CD4-positive, alpha-beta T cell treated with Interleukin-17A for 1 hour (primary cell): ENCODE results near the gene TENM4.

Source experiments
- DNase-seq: peaks from one replicate; pipeline ENCODE4 v3.0.0-alpha.2; 2020

The TENM4 gene

DNA sequence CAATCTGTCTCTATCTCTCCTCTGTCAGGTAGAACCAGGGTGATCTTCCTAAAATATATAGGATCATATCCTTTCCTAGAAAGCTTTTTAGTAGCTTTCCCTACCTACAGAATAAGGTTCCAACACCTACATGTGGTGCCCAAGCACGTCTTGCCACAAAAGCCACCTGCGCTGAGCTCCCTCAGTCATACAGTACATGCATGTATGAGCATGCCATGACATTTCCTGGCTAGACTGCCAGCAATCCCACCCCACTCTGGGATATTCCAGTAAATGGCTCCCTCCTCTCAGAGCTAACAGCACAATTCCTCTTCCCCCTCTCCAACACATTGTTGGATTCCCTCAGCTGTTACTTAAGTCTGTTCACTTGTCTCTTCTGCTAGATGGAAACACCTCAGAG lies 398.0 kb downstream of the TENM4 start:
- DNase-seq, result no peak

DNA sequence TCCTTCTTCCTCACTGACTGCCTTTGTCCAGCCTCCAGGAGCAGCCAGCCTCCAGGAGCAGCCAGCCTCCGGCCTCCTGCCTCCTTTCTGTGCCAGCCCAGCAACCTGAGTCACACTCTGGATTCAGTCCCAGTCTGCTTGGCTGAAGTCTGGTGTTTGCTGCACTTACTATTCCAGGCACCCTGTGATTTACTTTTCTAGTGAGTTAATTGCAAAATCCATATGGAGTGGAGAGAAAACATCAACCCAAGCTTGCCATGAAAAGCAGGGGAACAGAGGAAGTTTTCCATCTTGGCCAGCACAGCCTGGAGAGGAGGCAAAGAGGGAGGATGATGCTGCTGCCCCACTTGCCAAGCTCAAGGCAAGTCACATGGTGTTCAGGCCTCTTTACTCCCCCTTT lies 400.5 kb downstream of the TENM4 start:
- no peak for DNase-seq

DNA sequence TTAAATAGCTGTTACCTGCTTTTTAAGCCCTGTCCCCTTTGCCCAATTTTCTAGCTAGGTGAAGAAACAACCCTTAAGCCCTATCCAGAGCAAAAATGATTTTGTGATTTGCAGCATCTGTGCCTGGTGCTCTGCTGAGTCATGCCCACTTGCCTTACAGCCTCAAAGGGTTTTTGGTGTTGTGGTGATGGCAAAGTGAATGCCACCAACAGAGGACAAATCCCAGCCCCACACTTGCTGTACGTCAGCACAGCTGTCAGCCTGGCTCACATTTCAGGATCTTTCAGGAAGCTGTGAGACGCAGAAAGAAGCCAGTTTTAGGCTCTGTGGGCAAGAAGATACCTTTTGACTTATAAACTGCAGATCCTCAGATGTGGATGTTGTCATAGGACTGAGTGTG lies 401.7 kb downstream of the TENM4 start:
- no peak for DNase-seq

DNA sequence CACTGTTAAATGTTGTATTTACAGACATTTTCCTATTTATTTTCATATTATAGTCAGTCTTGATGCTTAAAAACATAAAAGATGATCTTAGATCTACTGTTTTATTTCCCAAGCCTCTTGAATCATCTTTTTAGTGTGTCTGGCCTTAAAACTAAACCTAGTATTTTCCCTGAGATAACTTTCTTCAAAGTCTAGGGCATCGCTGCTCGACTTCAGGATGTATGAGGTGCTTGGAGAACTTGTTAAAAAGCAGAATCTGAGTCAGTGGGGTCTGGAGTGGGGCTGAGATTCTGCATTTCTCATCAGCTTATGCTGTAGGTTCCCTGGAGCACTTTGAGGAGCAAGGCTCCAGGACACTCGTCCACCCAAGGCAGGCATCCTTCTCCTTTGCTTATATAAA lies 404.9 kb downstream of the TENM4 start:
- no peak for DNase-seq

DNA sequence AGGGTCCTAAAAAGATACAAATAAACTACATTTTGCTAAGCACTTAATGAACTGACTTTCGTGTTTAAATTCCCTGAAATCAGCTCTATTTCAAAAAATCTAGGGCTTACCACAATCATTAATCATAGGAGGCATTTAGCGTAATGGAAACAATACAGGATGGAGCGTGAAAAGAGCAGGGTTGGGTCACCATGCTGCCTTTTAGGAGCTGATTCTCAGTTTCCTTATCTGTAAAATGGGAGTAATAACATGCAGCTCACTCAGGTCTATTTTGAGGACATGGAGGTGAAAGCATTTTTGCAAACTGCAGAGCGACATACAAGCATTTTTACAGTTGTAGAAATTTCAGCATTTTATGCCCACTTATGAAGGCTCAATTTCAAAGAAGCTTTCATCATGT lies 407.0 kb downstream of the TENM4 start:
- DNase-seq, result no peak

DNA sequence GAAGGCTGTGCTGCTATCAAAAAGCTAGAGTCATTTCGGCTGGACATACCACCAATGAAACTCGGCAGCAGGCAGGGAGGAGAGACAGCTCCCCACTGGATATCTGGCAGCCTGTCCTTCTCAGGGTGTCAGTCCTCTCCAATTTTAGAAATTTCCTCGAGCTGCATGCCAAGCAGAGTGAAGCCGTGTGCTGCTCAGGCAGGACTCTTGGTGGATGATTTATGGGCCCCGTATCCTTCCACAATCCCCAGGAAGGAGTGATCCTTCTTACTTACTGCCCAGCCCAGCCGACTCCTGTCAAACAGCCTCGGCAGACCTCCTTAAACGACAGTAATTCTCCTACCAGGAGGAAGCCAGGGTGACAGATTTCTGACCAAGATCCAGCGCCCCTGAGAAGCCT lies 410.4 kb downstream of the TENM4 start:
- DNase-seq, result no peak

DNA sequence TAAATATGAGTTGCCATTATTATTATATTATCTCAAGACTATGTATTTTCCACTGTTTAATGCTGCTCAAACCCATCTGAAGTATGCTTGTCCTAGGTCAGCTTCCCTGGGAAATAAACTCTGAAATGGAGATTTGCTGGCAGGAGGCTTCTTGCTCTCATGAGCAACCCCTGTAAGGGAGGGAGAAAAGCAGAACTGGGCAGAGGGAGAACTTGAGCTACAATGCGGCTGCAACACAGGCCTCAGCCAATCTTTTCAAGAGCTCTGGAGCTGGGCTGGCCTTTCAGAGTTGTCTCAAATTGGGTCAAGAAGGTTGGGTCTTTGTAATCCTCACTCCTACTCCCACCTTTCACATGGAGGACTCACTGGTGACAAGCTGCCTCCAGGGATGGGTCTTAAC lies 412.6 kb downstream of the TENM4 start:
- DNase-seq, result no peak

DNA sequence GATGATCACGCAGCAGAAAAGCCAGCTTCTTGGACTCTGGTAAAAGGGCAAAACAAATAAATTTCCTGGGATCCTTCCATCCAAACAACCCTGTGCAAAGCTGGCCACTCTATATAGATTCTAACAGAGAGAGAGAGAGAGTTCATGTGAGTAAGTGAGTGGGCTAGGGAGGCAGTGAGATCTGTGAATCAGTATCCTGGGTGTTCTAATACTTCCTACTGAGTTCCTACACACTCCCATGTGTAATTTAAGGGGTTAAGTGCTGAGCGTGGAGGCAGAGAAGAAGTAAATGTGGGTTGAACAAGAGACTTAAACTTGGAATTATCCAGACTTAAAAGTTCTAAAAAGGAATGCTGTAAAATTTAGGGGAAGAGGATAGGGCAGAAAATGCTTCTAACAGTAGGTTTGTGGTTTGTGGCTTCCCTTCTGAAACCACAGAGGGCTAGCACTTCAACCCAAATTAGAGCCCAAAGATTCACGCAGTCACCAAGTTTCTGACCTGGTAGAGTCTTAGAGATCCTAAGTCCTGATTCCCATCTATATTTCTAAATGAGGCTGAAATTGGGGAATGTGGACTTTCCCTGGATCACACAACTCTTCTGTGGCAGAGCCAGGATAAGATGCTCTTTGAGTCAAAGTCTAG lies 413.9 kb downstream of the TENM4 start:
- DNase-seq, result no peak

DNA sequence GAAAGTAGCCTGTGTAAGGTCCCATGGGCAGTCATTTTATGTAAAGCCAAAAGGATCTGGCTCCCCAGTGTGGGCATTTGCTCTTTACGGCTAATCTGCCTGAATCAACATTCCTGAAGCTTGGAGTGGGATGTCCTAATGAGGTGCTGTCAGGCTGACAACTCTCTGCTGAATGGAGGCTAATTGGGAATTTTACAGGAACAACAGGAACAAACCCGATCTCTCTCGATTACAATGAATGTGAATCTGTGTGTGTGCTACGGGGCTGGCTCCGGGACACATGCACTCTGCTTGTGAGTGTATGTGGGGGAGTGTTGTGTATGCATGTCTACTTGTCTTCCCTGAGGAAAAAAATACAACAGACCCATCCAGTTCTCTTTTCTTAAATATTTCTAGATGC lies 415.2 kb downstream of the TENM4 start:
- no peak for DNase-seq

DNA sequence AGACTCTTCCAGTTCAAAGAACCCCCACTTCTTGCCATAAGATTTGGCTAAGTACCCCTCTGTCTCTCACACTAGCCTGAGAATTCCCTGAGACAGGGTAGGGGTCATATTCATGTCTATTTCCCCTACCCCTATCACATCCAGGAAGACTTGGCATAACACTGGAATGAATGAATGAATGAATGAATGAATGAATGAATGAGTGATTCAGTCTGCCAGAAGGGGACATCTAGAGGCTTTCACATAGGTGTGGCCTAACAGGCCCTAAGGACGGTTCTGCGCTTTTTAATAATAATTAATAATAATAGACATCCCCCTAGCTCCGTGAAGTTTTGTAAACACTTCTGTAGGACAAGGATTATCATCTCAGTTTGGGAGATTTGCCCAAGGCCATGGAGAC lies 415.7 kb downstream of the TENM4 start:
- DNase-seq, result no peak

DNA sequence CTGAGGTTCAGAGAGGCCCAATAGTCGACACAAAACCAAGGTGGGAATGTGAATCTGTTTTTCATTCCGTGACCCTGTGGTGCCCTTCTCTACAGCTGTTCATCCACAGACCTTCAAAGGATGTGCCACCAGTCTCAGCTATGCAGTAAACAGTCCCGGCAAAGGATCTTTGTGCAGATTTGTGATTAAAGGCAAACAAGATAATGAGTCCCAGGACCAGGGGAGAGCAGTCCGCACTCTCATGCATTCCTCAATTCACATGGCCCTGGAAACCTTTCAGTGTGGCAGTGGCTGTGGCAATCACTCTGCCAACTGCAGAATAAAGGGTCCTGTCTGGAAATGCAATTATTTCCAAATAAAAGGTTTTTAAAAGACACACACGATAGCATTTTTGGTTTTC lies 418.6 kb downstream of the TENM4 start:
- DNase-seq, result no peak

DNA sequence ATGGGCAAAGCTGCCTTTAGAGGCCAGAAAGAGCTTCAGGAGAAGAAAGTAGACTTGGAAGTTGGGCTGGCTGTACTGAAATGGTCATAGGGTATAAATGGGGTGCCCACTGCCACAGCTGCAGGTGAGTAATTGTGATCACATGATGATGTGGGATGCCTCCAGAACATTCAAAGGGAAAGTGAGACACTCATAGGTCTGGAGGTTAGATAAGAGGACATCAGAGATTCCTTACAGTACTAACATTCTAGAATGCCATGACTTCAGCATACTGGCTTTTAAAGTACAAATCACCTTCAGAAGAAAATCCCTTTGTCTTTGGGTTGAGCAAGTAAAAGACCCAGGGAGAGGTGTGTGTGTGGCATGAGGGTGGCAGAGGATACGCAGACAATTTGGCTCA lies 419.2 kb downstream of the TENM4 start:
- no peak for DNase-seq

DNA sequence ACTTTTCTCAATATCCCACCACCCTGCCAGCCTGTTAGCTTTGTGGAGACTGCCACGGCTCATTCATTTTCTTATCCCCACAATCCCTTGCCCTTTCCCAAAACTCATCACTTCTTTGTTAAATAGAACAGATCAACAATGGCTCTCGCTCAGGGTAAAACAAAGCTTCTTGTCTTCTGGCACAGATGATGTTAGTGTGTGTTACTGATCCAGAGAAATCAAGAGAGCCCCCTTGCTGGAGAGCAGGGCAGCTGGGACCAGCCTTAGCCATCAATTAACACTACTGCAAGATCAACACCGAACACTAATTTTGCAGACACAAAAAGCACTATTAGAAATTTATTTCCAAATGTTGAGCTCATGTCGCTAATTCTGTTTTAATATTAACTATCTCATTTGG lies 420.9 kb downstream of the TENM4 start:
- DNase-seq, result no peak

DNA sequence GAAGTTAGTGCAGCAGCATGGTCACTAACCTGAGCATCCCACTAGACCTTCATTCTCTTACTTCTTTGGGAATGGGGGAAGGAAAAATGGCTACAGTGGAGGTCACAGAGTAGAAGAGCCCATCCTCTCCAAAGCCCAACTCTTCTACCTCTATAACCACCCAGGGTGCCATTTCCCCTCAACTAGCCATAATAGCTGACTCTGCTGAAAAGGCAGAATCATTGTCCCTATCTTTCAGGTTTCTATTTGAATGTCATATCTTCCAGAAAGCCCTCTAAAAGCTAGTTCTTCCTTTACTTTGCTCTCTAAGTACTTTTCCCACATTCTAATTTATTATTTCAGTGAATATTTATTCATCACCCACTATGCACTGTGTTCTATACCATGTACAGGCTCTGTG lies 421.6 kb downstream of the TENM4 start:
- no peak for DNase-seq

DNA sequence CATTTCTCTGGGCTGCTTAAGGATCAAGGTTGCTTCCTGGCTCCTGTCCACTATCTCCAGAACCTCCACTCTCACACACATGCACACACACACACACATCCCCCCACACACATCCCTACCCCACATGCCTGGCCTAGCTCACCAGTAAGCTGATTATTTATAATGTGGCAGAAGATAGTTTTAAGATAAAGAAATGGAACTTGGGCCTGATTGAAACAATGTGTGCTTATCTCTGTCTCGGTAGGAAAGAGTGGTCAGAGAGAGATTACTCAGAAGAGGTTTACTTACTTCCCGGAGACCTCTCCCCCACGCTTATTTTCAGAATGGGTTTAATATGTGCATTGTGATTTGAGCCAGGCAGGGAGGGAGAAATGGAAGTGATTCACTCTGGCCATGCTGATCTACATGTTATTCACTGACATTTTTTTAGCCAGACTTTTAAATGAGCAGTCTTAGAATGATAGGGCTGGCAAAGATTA lies 422.4 kb downstream of the TENM4 start:
- DNase-seq, result no peak

DNA sequence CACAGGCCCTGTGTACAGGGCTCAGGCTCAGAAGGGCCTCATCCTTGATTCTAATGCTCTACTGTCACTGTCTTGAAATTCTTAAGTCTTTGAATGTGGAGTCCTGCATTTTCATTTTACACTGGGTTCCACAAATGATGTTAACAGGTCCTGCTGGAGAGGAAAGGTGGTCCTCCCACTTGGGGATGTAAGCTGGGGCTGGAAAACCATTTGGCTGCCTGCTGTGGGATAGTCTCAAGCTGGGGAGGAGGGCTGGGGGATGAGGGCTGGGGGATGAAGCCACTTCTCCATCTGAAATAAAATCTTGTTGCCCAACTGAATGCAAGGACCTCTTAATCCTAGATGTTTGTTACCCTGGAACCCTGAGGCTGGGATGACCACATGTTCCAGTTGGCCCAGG lies 423.0 kb downstream of the TENM4 start:
- DNase-seq, result no peak

DNA sequence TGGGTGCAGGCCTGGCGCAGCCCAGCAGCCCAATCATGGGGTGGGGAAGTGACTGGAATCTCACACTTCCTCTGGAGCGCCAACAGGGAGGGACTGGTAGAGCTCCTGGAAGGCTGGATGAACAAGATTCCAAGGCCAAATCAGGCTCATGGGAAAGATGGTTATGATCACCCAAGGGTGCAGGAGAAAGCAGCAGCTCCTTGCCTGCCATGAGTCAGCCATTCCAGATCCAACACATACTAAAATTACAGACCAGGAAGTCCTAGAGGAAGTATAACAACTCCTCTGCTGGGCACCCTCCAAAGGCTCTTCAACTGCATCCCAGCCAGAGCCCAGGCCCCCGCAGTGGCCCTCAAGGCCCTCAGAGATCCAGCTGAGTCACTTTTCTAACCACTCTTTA lies 427.3 kb downstream of the TENM4 start:
- DNase-seq, result no peak

DNA sequence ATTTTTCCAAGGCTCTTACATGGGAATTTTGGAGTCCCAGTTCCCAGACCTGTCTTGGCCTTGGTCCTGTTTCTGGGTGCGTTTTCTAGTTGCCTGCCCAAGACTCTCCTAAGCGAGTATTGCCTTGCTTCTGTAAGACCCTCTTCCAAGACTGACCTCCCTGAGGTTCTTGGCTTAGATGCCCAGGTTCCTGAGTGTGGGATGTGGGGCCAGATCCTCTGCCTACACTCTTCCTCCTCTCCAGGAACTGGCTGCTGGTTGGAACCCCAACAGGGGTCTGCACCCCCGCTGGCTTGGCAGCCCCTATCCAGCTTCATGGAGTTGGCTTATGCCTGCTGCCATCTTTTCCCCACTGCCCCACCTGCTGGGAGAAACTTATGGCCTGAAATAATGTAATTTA lies 429.5 kb downstream of the TENM4 start:
- DNase-seq, result no peak

DNA sequence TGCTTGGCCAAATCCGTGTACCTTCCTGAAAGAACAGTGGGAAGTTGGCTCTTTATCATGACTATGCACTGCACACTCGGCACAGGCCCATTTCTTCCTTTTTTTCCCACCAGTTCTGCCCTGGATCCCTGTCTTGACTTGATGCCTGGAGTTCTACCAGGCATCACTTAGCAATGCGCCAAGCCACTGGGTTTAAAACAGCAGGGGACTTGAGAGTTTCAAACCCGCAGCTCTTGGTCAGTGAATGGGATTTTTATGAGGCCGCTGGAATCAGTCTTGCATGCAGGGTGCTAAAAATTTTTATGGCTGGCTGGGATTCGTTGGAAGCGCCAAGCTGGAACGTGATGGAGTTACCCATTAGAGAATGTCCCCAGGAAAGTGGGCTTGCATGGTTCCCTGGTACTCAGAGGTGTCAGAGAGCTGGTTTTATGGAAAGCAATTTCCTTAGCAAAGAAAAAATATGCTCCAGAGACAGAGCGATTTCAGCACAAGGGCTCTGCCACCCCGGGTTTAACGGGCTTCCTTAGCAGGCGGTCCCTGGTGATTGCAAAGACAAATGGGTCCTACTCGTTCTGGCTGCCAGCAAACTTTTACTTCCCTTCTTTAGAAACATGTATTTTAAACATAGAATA lies 432.9 kb downstream of the TENM4 start:
- DNase-seq, result no peak

DNA sequence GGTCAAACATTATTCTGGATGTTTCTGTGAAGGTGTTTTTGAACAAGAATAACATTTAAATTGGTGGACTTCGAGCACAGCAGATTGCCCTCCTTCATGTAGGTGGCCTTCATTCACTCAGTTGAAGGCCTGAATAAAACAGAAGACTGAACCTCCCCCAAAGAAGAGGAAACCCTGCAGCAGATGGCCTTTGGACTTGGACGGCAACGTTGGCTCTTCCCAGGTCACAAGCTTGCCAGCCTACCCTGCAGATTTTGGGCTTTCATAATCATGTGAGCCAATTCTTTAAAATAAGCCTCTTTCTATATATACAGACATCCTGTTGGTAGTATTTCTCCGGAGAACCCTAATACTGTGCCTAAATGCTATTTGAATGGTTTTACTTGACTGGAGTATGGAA lies 434.0 kb downstream of the TENM4 start:
- no peak for DNase-seq

DNA sequence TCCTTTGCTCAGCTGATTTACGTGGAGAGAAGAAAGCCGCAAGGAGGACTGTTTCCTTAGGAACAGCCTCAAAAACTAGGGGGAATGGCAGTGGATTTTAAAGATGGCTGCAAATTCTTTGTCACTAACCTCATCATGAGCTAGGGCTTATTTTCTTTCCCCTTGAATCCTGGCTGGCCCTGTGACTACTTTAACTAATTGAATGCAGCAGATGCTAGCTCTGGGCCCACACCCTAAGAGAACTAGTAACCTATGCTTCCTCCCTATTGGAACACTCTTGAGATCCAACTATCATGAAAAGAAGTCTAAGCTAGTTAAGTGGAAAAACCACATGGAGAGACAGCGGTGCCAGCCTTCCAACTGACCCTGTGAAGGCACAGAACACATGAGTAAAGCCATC lies 444.8 kb downstream of the TENM4 start:
- no peak for DNase-seq

DNA sequence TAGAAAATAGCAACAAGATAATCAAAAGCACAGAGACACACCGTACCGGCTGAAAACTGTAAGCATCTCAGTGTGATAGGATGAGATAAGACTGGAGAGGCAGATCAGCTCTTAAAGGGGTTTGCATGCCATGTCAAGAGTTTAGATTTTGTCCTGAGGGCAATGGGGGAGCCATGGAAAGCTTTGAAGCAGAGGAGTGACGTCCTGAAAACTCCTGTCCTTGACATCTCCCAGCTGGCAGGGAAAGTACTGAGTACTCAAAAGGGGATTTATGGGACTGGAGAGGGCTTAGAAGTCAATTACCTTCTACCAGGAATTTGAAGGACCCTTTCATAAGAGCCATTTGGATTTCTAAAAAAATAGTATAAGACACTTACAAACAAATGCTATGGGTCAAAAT lies 445.7 kb downstream of the TENM4 start:
- no peak for DNase-seq

DNA sequence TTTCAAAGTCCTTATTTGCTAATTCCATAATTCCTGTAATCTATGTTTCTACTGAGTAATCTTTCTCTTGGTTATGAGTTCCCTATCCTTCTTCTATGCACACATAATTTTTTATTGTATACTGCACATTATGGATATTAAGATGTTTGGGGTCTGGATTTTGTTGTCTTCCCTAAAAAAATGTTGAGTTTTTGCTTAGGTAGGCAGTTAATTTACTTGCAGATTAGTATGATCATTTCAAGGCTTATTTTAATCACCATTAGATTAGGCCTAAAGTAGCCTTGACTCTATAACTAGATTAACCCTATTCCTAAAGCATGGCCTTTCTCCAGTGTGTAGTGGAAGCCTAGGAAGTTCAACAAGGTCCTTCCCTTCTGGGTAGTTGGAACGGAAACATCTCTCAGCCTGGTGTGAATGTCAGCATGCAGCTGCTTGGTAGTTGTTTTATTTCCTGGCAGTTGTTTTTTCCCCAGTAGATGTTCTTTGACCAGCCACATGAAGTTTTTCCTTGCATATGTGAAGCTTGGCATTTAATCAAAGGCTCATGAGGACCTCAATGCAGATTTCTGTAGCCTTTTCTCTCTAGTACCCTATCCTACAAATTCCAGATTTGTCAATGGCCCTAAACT lies 446.9 kb downstream of the TENM4 start:
- no peak for DNase-seq

DNA sequence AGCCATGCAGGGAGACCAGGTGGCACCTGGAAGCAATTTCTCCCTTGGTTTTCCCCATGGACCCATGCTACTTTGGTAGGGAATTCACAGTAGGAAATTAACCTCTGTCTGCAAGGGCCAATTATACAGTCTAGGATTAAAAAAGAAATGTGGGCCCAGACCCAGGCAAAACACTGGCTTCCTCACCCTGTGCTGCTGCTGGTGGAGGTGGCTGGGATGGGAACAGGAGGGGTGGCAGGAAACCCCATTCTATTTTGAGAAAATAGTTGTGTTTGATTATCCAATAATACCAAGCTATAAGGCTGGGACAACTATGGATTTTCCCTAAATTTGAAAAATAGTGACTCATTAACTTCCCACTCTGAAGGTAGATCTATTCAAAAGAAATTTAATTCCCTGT lies 449.1 kb downstream of the TENM4 start:
- DNase-seq, result no peak

DNA sequence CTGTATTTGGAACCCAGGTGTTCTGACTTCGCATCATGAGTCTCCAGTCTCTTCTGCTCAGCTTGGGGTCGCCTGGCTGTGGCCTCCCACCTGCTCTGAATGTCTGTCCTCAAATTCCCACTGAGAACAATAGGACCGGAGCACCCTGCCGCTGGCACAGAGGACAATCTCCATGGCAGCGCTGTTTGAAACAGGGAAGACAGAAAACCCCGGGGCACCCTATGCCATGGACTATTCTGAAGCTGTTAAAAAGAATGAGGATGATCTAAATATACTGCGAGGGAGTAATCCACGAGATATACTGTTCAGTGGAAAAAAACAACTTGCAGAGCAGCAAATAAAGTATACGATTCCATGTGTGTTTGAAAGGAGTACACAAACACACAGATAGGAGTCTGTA lies 450.6 kb downstream of the TENM4 start:
- DNase-seq, result no peak
